Measurements from ENCODE around the gene IRF6.

The IRF6 gene
- 0.29 to 2.7 (median 0.80) reads per million in 18 experiments for total RNA-seq

- DNase-seq, result peak; percentile 68 to 80
Observed at GRCh38 chr1:209805875-209806760, at the start of gene IRF6. IRF6 (minus strand) TSS chr1:209806142; CDS start chr1:209801413, 4,729 bp downstream.

- no peak for DNase-seq
Observed at GRCh38 chr1:209855623-209856022, 49.7 kb upstream of the IRF6 start.

DNA sequence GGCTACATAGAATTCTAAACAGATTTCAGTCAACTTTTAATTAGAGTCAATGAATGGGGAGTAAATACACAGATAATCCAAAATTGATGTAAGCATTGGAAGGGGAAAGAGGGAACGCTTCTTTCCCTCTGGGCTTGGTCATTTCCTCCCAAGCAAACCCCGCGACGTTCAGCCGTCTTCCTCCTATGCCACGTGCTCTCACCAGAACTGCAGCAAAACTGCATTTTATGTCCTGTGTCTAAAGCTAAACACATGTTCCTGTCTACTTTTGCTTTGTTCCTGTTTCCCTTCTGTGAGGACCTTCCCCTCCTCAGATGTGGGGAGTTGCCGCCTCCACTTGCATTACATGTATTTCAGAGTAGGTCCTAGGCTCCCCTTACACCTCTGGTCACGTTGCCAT lies 49.1 kb upstream of the IRF6 start:
- DNase-seq, result peak; percentile 23 to 39

GRCh38 chr1:209854196-209854595 lies 48.3 kb upstream of the IRF6 start:
- no peak for DNase-seq

DNA sequence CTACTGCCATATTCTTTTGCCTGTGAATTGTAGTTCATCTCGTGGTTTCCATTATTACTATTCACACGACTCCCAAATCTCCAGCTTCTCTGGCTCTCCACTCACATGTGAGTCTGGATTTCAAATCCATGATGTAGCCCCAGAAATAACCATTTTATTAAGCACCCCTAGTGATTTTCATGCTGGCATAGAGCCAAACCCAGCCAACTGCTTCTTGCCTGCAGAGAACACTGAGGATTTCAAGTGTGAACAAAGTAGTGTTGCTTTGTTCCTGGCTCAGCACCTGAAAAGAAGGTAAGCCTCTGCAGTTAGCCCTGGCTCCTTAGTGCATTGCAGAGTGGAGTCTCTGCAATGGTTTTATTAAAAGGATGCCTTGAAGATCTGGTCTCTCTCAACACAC lies 47.7 kb upstream of the IRF6 start:
- DNase-seq, result no peak

DNA sequence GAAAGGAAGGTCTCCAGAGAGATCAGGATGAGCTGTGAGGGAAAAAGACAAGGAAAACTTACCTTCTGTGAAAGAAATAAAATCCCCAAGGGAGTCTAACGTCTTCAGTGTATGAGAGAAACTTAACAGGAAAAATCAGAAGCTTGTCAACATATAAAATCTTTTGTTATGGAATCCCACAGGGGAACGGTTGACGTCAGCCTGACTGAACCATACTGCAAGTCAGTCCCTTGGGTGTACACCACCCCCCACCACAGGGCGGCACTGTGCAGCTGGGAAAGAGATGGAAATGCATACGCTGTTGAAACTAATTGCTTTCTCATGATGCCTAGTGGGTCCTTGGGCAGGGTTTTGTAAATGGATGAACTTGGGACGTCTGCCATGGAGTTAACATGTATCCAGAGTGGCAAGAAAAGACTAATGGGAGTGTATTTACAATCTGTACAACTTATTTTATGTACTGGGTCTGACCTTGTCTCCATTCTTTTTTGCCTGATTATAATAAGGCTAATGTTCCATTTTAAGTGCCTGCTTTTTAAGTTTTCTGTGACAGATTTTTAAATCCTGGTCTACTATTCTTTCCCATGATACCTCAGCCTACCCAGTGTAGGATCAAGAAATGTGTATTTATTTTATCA lies 44.5 kb upstream of the IRF6 start:
- DNase-seq, result peak; percentile 14 to 23

DNA sequence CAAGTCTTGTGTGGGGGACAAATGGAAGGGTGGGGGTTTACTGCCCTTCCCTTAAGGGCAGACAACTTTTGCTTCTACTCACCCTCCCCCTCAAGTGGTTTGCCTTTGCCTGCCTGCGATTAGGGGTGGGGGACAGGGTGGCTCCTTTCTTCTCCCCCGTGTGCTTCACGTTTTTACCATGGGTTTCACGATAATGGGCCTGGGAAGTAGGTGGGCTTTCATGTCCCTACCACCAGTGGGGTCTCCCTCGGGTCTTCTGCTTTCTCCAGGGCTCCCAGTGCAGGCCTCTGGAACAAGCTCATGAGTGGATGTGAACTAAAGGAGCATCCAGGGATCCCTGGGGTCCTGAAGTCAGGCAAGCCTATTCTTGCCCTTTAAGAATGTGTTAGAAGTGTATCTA lies 43.4 kb upstream of the IRF6 start:
- no peak for DNase-seq

- DNase-seq, result no peak
Observed at GRCh38 chr1:209845408-209845725, 39.4 kb upstream of the IRF6 start.

DNA sequence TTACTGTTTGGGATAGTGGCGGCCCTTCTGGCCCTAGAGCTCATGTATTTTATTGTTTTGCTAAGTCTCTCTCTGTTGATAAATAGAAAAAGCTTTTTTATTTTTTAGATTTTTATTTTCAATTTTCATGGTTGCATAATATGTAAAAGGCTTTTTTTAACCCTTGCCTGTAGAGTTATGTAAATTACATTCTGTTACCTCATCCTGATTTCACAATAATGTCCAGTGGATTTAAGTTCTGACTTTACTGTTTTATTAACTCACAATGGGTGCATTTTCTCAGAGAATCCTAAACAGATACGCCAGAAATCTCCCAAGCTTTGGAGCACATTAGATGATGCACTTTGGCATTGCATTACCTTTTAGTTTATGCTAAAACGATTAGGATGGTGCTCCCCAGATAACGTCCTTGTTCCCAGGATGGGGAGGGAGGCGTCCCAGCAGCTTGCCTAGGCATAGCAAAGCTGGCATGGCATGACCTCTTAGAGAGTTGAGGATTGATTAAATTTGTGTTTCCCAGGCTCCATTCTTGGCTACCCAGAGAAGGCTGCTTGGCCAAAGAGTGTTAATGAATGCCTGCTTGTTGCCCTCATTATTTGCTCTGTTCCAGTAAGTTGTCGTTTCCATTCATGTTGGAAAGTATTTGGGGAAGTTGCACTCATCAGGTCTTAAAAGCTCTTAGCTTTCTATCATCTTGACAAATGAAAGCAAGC lies 38.9 kb upstream of the IRF6 start:
- no peak for DNase-seq

DNA sequence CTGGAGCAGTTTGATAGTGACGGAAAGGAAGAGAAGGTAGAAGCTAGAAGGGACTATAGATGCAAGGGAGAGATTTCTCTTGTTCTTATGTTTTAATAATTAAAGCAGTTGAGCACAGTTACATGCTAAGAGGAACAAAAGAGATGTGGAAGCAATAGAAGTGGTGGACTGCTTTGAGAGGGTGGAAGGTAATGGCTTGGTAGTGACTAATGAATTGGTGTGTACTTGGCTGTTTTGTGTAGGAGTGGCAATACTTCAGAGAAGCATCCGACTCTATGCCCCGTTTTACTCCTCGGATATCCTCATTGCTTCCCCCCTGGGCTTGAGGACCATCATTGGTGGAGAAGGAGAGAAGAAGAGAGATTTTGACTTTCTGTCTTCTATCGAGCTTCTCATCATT lies 34.7 kb upstream of the IRF6 start:
- DNase-seq, result no peak

GRCh38 chr1:209839875-209840546 lies 34.1 kb upstream of the IRF6 start:
- peak; percentile 31 to 69 for DNase-seq

- DNase-seq, result no peak
Observed at GRCh38 chr1:209838537-209838936, 32.6 kb upstream of the IRF6 start.

GRCh38 chr1:209837671-209838070 lies 31.7 kb upstream of the IRF6 start:
- no peak for DNase-seq

DNA sequence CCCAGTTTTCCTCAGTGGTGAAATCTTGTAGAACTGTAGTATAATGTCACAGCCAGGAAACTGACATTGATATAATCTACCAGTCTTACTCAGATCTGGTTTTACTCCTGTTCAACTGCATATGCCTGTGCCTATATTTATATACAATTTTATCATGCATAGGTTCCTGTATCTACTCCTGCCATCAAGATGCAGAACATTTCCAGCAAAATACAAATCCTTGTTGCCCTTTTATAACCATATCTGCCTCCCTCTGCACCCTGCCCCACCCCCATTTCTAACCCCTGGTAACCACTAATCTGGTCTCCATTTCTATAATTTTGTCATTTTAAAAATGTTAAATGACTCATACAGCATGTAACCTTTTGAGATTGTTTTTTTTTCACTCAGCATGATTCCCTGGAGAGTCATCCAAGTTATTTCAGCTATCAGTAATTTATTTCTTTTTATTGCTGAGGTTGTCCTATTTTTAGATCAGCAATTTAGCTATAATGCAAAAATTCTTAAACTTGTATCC lies 29.9 kb upstream of the IRF6 start:
- DNase-seq, result no peak

GRCh38 chr1:209831615-209832014 lies 25.7 kb upstream of the IRF6 start:
- no peak for DNase-seq

GRCh38 chr1:209830722-209831121 lies 24.8 kb upstream of the IRF6 start:
- no peak for DNase-seq

DNA sequence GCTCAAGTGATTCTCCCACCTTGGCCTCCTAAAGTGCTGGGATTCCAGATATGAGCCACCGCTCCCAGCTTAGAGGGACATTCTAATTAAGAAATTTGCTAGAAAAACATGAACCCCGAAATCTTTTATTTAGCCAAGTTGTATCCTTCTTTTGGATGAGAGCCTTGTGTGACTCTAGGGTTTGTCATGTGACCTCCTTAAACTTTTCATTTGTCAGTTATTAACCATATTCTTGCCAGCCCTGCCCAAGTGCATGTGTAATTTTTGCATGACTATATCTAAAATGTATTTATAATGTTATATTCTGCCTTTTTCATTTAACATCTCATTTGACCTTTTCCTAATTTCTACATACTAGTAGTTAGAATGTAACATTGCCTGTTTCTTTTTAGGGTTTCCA lies 23.8 kb upstream of the IRF6 start:
- DNase-seq, result no peak

GRCh38 chr1:209827384-209828262 lies 21.7 kb upstream of the IRF6 start, which contains the start of gene UTP25:
UTP25 (plus strand) TSS chr1:209827972; CDS start chr1:209828064, 92 bp downstream.
- peak; percentile 99 to 100 for DNase-seq

DNA sequence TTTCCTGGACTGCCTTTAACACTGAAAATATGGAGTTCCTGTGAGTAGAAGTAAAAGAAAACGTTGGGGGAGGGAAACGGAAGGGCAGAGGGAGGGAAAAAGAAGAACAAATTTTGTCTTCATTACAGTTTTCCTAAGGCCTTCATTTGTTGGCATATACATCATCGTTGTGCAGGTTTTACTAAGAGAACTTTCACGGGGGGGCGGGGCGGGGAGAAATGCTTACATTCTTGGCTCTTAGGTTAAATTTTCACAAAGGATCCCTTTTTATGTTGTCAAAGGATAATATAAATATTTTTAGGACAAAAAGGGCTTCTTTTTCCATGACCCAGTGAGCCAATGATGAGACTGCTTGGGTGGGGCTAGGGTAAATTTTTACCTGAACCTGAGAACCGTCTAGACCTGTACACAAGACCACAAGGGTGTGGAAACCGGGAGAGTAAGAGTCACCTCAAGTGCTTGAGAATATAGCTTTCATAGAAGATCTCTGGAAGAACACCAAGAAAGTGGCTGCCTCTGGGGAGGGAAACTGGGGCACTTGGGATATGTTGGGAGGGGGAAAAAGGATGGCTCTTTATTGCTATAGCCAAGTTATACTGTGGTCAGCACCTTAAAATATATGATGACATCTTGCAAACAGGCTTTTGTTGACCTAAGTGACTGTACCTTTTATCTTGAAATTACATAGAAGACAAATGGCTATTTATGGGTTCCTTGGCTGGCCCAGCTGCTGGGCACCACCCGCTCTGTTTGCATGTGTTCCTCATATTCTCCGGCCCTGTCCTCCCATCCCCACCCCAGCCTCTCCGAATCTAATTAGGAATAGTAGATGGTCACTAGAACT lies 19.9 kb upstream of the IRF6 start:
- no peak for DNase-seq
